Panc1 (cell line): Measurements from ENCODE around the gene RAB8A. TPM values are rescaled to one million over a fixed set of nuclear protein-coding genes. Genes with fewer than 3 reads are reported as not detected.

ENCODE experiments used
- ATAC-seq: fragments of 200-7000 bp; cut with Tn5 transposase; 2 replicates; pipeline ENCODE4 v1.9.1; 2020; ENCODE audit warnings: mild to moderate bottlenecking, moderate library complexity
- BruUV-seq: library from RNA; stranded (reverse); fragments of 400-500 nt; replicated peaks from 2 replicates; lab custom pipeline; 2021; lab: Mats Ljungman, UMichigan
- CTCF ChIA-PET: fragments of 300-600 bp; sonication (Branson Sonifier 250); formaldehyde crosslinking; loops from one replicate; lab custom pipeline; 2022; ENCODE audit warnings: antibody characterized with exemption; lab: Charles Lee
- POLR2A ChIA-PET: fragments of 300-600 bp; sonication (Branson Sonifier 250); formaldehyde crosslinking; loops from one replicate; lab custom pipeline; 2022; ENCODE audit warnings: antibody characterized with exemption; lab: Charles Lee
- DNase-seq: peaks from one replicate; pipeline ENCODE4 v3.0.0-alpha.2; 2010; ENCODE audit warnings: low read depth, low spot score
- H3K27ac ChIP-seq: 2 replicates; pipeline ENCODE4 v1.5.1; 2011; ENCODE audit warnings: mild to moderate bottlenecking, low read length, inconsistent platforms
- H3K27me3 ChIP-seq: fragments of 200-500 bp; sonication (Bioruptor generic); 2 replicates; pipeline ENCODE4 v1.6.0; 2014; ENCODE audit warnings: low read length, inconsistent platforms; ENCODE audit not compliant: control insufficient read depth, insufficient read depth
- H3K36me3 ChIP-seq: fragments of 200-500 bp; sonication (Bioruptor generic); 2 replicates; pipeline ENCODE4 v1.5.1; 2014; ENCODE audit warnings: inconsistent platforms, mild to moderate bottlenecking, low read length, moderate library complexity; ENCODE audit not compliant: control insufficient read depth, insufficient read depth
- H3K4me1 ChIP-seq: 2 replicates; pipeline ENCODE4 v1.5.1; 2011; ENCODE audit warnings: inconsistent platforms, mild to moderate bottlenecking, low read length, moderate library complexity; ENCODE audit not compliant: control insufficient read depth, insufficient read depth
- H3K4me3 ChIP-seq, 2 experiments: 2 replicates each; pipeline ENCODE4 v1.5.1; 2011 to 2012; ENCODE audit warnings: low read depth in 2 of 2, low read length in 2 of 2, mild to moderate bottlenecking in 2 of 2, inconsistent platforms in 1 of 2, moderate library complexity in 1 of 2
- H3K9me3 ChIP-seq: fragments of 200-500 bp; sonication (Bioruptor generic); 2 replicates; pipeline ENCODE4 v1.5.1; 2014; ENCODE audit warnings: low read depth, mild to moderate bottlenecking, inconsistent platforms, low read length, moderate library complexity; ENCODE audit not compliant: control insufficient read depth, insufficient read depth
- CTCF ChIP-seq: fragments of 450-650 bp; IDR thresholded peaks from 2 replicates; pipeline ENCODE4 v1.5.1; 2017; ENCODE audit warnings: mild to moderate bottlenecking
- POLR2AphosphoS5 ChIP-seq: IDR thresholded peaks from 2 replicates; pipeline ENCODE4 v1.6.1; 2012; ENCODE audit warnings: mild to moderate bottlenecking, low read depth, low read length, moderate library complexity
- REST ChIP-seq, 2 experiments: IDR thresholded peaks; 2 replicates each; pipeline ENCODE4 v1.6.1; 2011 to 2012; ENCODE audit warnings: low read depth in 2 of 2, control low read depth in 1 of 2, low read length in 1 of 2, mild to moderate bottlenecking in 1 of 2, moderate library complexity in 1 of 2; ENCODE audit not compliant: insufficient read depth in 1 of 2
- SIN3A ChIP-seq: IDR thresholded peaks from 2 replicates; pipeline ENCODE4 v1.6.1; 2012; ENCODE audit warnings: low read depth, mild to moderate bottlenecking, low read length, moderate library complexity, borderline replicate concordance; ENCODE audit not compliant: insufficient read depth
- TCF7L2 ChIP-seq: IDR thresholded peaks from 2 replicates; pipeline ENCODE4 v1.6.1; 2011; ENCODE audit warnings: mild to moderate bottlenecking, low read depth, low read length, inconsistent platforms
- in situ Hi-C: cut with HindIII; loops from 2 replicates; pipeline ENCODE4 v1.10.0; 2016; ENCODE audit warnings: low sequenced_read_pairs, low pct_unique_long_range_greater_than_20kb
- intact Hi-C: fragments of 100-400 bp; cut with micrococcal nuclease; formaldehyde crosslinking; loops from one replicate; pipeline ENCODE4 v1.10.0; 2022; ENCODE audit not compliant: unreplicated experiment
- total RNA-seq: library from RNA; stranded (reverse); gene quantifications from one replicate; pipeline ENCODE4 v1.2.1, GENCODE V29; 2021; ENCODE audit not compliant: unreplicated experiment

The RAB8A gene
- total RNA-seq, 1 experiment from 2014 or later = 75.8 TPM

DNA sequence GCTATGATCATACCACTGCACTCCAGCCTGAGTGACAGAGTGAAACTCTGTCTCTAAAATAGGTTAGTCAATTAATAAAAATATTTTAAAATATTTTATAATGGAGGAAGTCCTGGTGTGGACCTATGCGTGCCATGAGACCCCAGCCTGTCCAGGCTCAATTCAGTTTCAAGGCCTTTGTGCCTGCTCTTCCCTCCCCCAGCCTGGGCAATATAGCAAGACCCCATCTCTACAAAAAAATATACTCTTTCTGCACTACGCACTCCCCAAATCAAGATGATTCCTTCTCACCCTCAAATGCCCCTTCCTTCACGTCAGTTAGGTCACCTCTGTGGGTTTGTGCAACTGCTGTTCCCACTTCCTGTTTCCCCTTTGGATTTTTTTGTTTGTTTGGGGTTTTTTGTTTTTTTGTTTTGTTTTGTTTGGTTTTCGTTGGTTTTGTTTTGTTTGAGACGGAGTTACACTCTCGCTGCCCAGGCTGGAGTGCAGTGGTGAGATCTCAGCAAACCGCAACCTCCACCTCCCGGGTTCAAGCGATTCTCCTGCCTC, 30.4 kb downstream of the RAB8A start:
- Histone ChIP-seq H3K27me3 (no peaks in the 10 kb centered on the region), H3K9me3 (no peaks in the 10 kb centered on the region), H3K27ac (no peak overlapping the region), H3K4me3 (no peak overlapping the region), H3K36me3 (no peaks in the 10 kb centered on the region), H3K4me1 (no peaks in the 10 kb centered on the region)
- CTCF ChIA-PET = no interaction called here
- no TSS peak for BruUV-seq
- intact Hi-C loops (no loop called here), in situ Hi-C loops (no loop called here)
- ATAC-seq (no peak), DNase-seq (no peak)
- TF ChIP-seq SIN3A = no peak
- no peak for TF ChIP-seq TCF7L2
- no peak for TF ChIP-seq REST (IDR thresholded peaks at IDR 0.05; ENCODE audit: insufficient read depth in 1 of 2, low read depth in 2 of 2, low read length in 1 of 2)
- no peak for TF ChIP-seq POLR2AphosphoS5
- no peak for TF ChIP-seq CTCF
- POLR2A ChIA-PET = no interaction called here

- Histone ChIP-seq H3K27me3 (no peaks in the 10 kb centered on the region), H3K4me1 (no peaks in the 10 kb centered on the region), H3K4me3 (no peak within 1 kb of the TSS), H3K27ac (no peak within 1 kb of the TSS), H3K36me3 (no peaks in the 10 kb centered on the region), H3K9me3 (no peaks in the 10 kb centered on the region)
- ChIA-PET POLR2A (interaction anchor here (0.6 kb wide), 1 partner anchor 196 kb away, joined by 5 read pairs; no protein-coding TSS in a partner anchor), CTCF (no interaction called here)
- TF ChIP-seq SIN3A = no peak
- TF ChIP-seq CTCF = no peak
- TF ChIP-seq REST (IDR thresholded peaks at IDR 0.05; ENCODE audit: insufficient read depth in 1 of 2, low read depth in 2 of 2, low read length in 1 of 2) = no peak
- TF ChIP-seq TCF7L2 = no peak
- no peak for TF ChIP-seq POLR2AphosphoS5
- ATAC-seq = no peak
- in situ Hi-C loops = no loop called here
- intact Hi-C loops = no loop called here
- DNase-seq = no peak
- no TSS peak for BruUV-seq
These were observed 31.9 kb downstream of the RAB8A start, which contains the start of gene HSH2D for GRCh38 chr19:16143399-16144215. Gene HSH2D, plus strand, starts transcription at chr19:16143685. Its CDS starts 5,066 bp downstream, at chr19:16148751.
